ENCODE data around the gene ATG5.

The ATG5 gene

DNA sequence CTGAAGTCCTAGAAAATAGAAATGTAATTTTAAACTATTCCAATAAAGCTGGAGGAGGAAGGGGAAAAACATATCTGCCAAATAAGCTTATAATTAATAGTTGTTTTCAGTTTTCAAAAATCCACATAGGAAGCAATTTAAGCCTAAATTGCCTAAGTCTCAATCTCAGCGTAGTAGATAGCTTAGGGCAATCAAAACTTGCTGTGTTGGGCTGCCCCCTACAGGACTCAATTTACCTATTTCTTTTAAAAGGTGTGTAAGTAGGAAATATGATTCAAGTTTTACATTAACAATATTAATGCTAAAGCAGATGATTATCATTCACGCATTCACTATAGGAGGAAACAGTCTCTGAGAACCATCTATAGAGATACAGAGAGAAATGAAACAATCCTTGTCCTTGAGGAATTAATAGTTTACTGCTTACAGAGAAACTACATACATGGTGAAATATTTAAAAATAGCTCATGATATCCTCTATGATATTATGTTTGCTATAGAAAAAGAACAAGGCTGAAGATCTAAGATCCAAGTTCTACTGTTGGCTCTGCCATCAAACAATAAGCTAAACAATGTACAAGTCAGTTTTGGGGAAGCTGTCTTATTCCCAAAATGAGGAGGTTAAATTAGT lies 102.1 kb downstream of the ATG5 start:
- Histone ChIP-seq H3K9me3 (ENCODE audit: control insufficient read depth, insufficient read depth, low read length) (no peaks in the 10 kb centered on the region; the same call in 1 of the 2 replicates), H3K4me1 (ENCODE audit: control insufficient read depth, insufficient read depth, low read length) (no peaks in the 10 kb centered on the region)

DNA sequence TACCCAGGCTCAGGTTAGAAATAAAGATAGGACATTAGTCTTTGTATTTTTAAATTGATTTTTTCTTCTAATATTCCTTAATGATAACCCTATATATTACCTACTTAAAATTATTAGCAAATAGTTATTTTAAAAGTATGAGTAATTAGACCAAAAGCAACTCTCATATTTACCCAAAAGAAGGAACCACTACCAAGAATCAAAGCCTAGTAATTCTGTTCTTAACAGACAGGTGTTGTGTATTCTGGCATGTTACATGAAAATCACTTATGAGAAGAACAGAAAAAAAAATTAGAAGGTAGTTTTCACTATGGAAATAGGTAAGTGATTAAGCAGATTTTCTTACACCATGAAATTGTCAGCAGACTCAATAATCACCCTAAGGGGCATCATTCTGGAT lies 105.1 kb downstream of the ATG5 start:
- Histone ChIP-seq H3K4me3 (ENCODE audit: low read depth, low read length) (no peak overlapping the region), H3K36me3 (ENCODE audit: control insufficient read depth, insufficient read depth, low read length) (no peaks in the 10 kb centered on the region), H3K4me1 (ENCODE audit: control insufficient read depth, insufficient read depth, low read length) (no peaks in the 10 kb centered on the region), H3K27me3 (ENCODE audit: control insufficient read depth, insufficient read depth, low read length) (no peaks in the 10 kb centered on the region), H3K9me3 (ENCODE audit: control insufficient read depth, insufficient read depth, low read length) (no peaks in the 10 kb centered on the region), H3K9ac (ENCODE audit: low read depth, low read length) (no peak overlapping the region), H3K27ac (ENCODE audit: low read depth, low read length) (no peak overlapping the region)

More for the DNA sequence above, 102.1 kb downstream of the ATG5 start:
- no peak overlapping the region for H3K9ac ChIP-seq (ENCODE audit: low read depth, low read length)
- no peak overlapping the region for H3K27ac ChIP-seq (ENCODE audit: low read depth, low read length)
- H3K36me3 ChIP-seq (ENCODE audit: control insufficient read depth, insufficient read depth, low read length): 0 out of 2 replicates have a peak, but pooled peaks cover 5% of the 10 kb centered on the region
- no peak overlapping the region for H3K4me3 ChIP-seq (ENCODE audit: low read depth, low read length)
- no peaks in the 10 kb centered on the region for H3K27me3 ChIP-seq (ENCODE audit: control insufficient read depth, insufficient read depth, low read length)

DNA sequence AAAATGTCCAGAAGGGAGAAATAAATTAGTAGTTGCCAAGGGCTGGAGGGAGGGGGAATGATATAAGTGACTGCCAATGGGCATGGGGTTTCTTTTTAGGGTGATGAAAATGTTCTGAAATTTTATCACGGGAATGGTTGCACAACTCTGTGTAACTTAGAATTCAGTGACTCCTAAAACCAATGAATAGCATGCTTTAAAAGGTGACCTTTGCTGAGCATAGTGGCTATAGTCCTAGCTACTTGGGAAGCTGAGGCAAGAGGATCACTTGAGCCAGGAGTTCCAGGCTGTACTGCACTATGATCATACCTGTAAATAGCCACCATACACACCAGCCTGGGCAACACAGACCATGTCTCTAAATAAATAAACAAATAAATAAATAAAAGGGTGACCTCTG lies 109.0 kb downstream of the ATG5 start:
- no peaks in the 10 kb centered on the region for H3K36me3 ChIP-seq (ENCODE audit: control insufficient read depth, insufficient read depth, low read length)
- H3K4me1 ChIP-seq (ENCODE audit: control insufficient read depth, insufficient read depth, low read length): peaks cover 17% of the 10 kb centered on the region
- H3K9me3 ChIP-seq (ENCODE audit: control insufficient read depth, insufficient read depth, low read length): no peaks in the 10 kb centered on the region
- no peak overlapping the region for H3K9ac ChIP-seq (ENCODE audit: low read depth, low read length)
- H3K27ac ChIP-seq (ENCODE audit: low read depth, low read length): no peak overlapping the region
- H3K27me3 ChIP-seq (ENCODE audit: control insufficient read depth, insufficient read depth, low read length): no peaks in the 10 kb centered on the region
- H3K4me3 ChIP-seq (ENCODE audit: low read depth, low read length): no peak overlapping the region

DNA sequence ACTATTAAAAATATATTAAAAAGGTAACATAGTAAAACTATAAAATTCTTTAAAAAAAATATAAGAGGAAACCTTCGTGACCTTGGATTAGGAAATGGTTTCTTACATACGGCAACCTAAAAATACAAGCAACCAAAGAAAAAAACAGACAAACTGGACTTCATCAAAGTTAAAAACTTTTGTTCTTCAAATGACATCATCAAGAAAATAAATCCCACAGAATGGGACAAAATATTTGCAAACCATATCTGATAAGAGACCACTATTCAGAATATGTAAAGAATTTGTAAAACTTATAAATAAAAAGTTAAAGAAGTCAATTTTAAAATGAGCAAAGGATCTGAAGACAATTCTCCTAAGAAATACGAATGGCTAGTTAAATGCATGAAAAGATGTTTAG lies 110.0 kb downstream of the ATG5 start:
- H3K4me1 ChIP-seq (ENCODE audit: control insufficient read depth, insufficient read depth, low read length): peaks cover 17% of the 10 kb centered on the region
- no peak overlapping the region for H3K9ac ChIP-seq (ENCODE audit: low read depth, low read length)
- H3K4me3 ChIP-seq (ENCODE audit: low read depth, low read length): no peak overlapping the region
- no peak overlapping the region for H3K27ac ChIP-seq (ENCODE audit: low read depth, low read length)
- H3K27me3 ChIP-seq (ENCODE audit: control insufficient read depth, insufficient read depth, low read length): no peaks in the 10 kb centered on the region
- H3K9me3 ChIP-seq (ENCODE audit: control insufficient read depth, insufficient read depth, low read length): no peaks in the 10 kb centered on the region
- H3K36me3 ChIP-seq (ENCODE audit: control insufficient read depth, insufficient read depth, low read length): no peaks in the 10 kb centered on the region

DNA sequence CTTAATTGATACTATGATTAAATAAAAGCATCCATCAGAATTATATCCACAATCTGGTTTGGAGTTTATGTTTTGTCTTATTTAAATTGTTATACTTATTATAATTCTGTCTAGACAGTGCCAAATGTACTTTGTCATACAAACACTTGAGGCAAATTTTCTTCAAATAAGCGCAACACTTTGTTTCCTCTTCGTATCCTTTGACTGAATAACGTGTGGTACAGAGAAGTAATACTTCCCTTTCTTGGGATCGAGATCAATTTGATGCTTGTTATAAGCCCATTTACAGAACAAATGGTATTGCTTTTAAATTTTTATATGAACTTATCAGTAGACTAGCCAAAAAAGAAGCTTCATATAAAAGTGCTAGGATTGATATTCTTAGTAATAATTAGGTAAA lies 111.0 kb downstream of the ATG5 start:
- H3K27me3 ChIP-seq (ENCODE audit: control insufficient read depth, insufficient read depth, low read length): no peaks in the 10 kb centered on the region
- H3K9me3 ChIP-seq (ENCODE audit: control insufficient read depth, insufficient read depth, low read length): no peaks in the 10 kb centered on the region
- no peak overlapping the region for H3K4me3 ChIP-seq (ENCODE audit: low read depth, low read length)
- no peaks in the 10 kb centered on the region for H3K36me3 ChIP-seq (ENCODE audit: control insufficient read depth, insufficient read depth, low read length)
- H3K27ac ChIP-seq (ENCODE audit: low read depth, low read length): no peak overlapping the region
- peaks cover 21% of the 10 kb centered on the region for H3K4me1 ChIP-seq (ENCODE audit: control insufficient read depth, insufficient read depth, low read length)
- H3K9ac ChIP-seq (ENCODE audit: low read depth, low read length): no peak overlapping the region

DNA sequence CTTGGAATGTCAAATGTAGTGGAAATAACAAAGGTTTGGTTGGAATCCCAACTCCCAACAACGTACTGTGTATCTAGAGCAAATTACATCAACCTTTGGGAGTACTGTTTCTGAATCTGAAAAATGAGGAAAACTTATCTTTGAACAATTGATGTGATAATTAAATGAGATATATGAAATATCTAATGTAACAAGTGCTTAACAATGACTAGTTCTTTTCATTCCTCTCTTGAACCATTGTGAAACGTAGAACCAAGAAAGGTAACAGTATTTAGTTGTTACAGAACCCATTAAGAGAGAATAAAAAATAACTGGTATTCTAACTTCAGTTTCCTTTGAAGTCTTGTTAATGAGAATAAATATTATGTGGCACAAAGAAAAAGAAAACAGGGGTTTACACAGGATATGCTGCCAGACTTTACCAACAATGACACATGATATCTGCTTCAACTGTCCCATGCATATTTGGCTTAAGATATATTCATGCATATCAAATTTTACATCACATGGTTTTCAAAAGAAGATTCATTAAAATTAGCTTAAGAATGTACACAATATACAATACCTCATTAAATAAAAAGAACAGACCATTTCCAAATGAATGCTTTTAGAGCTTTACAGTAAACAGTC lies 111.8 kb downstream of the ATG5 start:
- H3K4me1 ChIP-seq (ENCODE audit: control insufficient read depth, insufficient read depth, low read length): peaks cover 21% of the 10 kb centered on the region
- no peak overlapping the region for H3K27ac ChIP-seq (ENCODE audit: low read depth, low read length)
- no peaks in the 10 kb centered on the region for H3K9me3 ChIP-seq (ENCODE audit: control insufficient read depth, insufficient read depth, low read length)
- H3K4me3 ChIP-seq (ENCODE audit: low read depth, low read length): no peak overlapping the region
- no peaks in the 10 kb centered on the region for H3K36me3 ChIP-seq (ENCODE audit: control insufficient read depth, insufficient read depth, low read length)
- H3K9ac ChIP-seq (ENCODE audit: low read depth, low read length): no peak overlapping the region
- H3K27me3 ChIP-seq (ENCODE audit: control insufficient read depth, insufficient read depth, low read length): no peaks in the 10 kb centered on the region

DNA sequence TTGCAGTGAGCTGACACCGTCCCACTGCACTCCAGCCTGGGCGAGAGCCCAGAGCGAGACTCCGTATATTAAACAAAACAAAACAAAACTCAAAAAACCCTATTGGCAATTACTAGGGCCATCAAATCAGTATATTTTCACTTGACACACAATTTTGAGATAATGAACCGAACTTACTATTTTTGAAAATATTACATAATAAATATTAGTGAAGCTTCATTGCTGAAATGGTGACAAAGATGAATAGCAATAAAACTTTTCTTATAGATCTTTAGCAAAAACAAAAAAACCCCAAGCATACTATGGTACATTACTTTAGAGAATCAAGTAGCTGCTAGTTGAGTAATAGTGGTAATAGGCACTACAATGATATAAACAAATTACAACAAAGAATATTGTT lies 113.0 kb downstream of the ATG5 start:
- Histone ChIP-seq H3K4me3 (ENCODE audit: low read depth, low read length) (no peak overlapping the region), H3K4me1 (ENCODE audit: control insufficient read depth, insufficient read depth, low read length) (peaks cover 21% of the 10 kb centered on the region), H3K9me3 (ENCODE audit: control insufficient read depth, insufficient read depth, low read length) (no peaks in the 10 kb centered on the region), H3K36me3 (ENCODE audit: control insufficient read depth, insufficient read depth, low read length) (no peaks in the 10 kb centered on the region), H3K9ac (ENCODE audit: low read depth, low read length) (no peak overlapping the region), H3K27ac (ENCODE audit: low read depth, low read length) (no peak overlapping the region), H3K27me3 (ENCODE audit: control insufficient read depth, insufficient read depth, low read length) (no peaks in the 10 kb centered on the region)

DNA sequence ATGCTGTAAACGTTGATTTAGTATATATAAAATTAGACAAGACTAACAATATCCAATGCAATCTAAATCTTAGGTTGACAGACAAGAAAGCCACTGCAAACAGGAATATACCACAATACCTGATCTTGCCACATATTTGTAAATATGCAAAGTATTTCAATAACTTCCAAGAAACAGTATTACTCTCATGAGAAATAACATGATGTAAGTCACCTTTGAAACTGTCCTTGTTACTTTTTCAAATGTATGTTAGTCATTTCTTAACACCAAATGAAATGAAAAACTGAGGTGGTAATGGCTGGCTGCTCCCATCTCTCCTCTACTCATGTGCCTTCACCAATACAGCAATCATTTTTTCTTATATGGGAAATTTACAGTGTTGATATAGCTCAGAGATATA lies 118.7 kb downstream of the ATG5 start:
- Histone ChIP-seq H3K27ac (ENCODE audit: low read depth, low read length) (no peak overlapping the region), H3K36me3 (ENCODE audit: control insufficient read depth, insufficient read depth, low read length) (peaks cover 2% of the 10 kb centered on the region; the same call in 1 of the 2 replicates), H3K4me3 (ENCODE audit: low read depth, low read length) (no peak overlapping the region), H3K9me3 (ENCODE audit: control insufficient read depth, insufficient read depth, low read length) (no peaks in the 10 kb centered on the region), H3K27me3 (ENCODE audit: control insufficient read depth, insufficient read depth, low read length) (no peaks in the 10 kb centered on the region), H3K9ac (ENCODE audit: low read depth, low read length) (no peak overlapping the region), H3K4me1 (ENCODE audit: control insufficient read depth, insufficient read depth, low read length) (peaks cover 17% of the 10 kb centered on the region)

DNA sequence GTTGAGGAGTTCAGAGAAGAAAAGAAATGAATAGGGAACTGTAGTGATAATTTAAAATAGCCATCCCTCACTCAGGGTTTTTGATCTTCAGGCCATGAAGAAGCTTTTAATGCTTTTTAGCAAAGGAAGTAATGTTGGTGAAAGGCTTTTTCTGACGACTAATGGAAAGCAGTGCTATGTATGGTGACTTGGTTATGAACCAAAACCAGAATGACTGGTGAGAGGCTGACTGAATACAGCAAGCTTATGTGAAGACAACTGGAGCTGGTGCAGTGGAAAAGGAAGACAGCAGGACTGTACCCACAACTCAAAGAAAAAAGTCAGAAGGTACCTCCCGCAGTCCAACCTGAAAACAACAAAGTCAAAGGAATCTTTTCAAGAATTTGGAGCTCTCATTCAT lies 120.6 kb downstream of the ATG5 start:
- Histone ChIP-seq H3K4me1 (ENCODE audit: control insufficient read depth, insufficient read depth, low read length) (peaks cover 17% of the 10 kb centered on the region), H3K9ac (ENCODE audit: low read depth, low read length) (no peak overlapping the region), H3K4me3 (ENCODE audit: low read depth, low read length) (no peak overlapping the region), H3K27ac (ENCODE audit: low read depth, low read length) (no peak overlapping the region), H3K36me3 (ENCODE audit: control insufficient read depth, insufficient read depth, low read length) (peaks cover 19% of the 10 kb centered on the region), H3K9me3 (ENCODE audit: control insufficient read depth, insufficient read depth, low read length) (no peaks in the 10 kb centered on the region), H3K27me3 (ENCODE audit: control insufficient read depth, insufficient read depth, low read length) (no peaks in the 10 kb centered on the region)

DNA sequence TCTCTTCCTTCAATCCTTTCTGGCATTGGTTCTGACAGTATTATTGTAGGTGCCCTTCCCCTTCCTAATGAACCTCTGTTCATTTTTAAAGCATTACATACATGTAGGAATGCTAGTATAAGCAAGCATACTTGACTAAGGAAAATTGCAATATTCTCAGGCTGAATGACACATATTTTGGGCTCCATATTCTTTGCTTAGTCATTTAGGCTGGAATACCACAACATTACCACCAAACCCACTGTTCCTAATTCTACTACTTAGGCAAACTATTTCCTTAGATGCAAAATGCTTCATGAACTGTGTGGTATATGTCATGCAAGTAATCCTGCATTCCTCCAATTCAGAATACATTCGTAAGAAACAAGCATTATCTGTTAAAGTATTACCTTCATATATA lies 125.6 kb downstream of the ATG5 start:
- Histone ChIP-seq H3K4me3 (ENCODE audit: low read depth, low read length) (no peak overlapping the region), H3K4me1 (ENCODE audit: control insufficient read depth, insufficient read depth, low read length) (peaks cover 19% of the 10 kb centered on the region), H3K9ac (ENCODE audit: low read depth, low read length) (no peak overlapping the region), H3K36me3 (ENCODE audit: control insufficient read depth, insufficient read depth, low read length) (peaks cover 23% of the 10 kb centered on the region), H3K9me3 (ENCODE audit: control insufficient read depth, insufficient read depth, low read length) (no peaks in the 10 kb centered on the region), H3K27me3 (ENCODE audit: control insufficient read depth, insufficient read depth, low read length) (no peaks in the 10 kb centered on the region), H3K27ac (ENCODE audit: low read depth, low read length) (no peak overlapping the region)

DNA sequence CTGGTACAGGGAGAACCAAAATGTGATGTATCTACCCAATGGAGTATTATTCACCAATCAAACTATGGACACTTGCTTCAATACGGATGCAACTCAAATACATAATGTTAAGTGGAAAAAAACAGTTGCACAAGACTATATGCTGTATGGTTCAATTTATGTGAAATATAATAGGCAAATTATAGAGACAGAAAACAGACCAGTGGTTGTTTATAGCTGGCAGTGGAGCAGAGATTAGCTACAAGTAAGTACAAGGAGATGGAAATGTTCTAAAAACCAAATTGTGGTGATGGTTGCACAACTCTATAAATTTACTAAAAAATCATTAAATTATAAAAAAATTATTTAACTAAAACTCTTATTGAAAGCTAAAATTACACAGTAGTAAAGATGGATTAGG lies 126.2 kb downstream of the ATG5 start:
- Histone ChIP-seq H3K27ac (ENCODE audit: low read depth, low read length) (no peak overlapping the region), H3K36me3 (ENCODE audit: control insufficient read depth, insufficient read depth, low read length) (peaks cover 23% of the 10 kb centered on the region), H3K27me3 (ENCODE audit: control insufficient read depth, insufficient read depth, low read length) (no peaks in the 10 kb centered on the region), H3K4me1 (ENCODE audit: control insufficient read depth, insufficient read depth, low read length) (peaks cover 19% of the 10 kb centered on the region), H3K4me3 (ENCODE audit: low read depth, low read length) (no peak overlapping the region), H3K9me3 (ENCODE audit: control insufficient read depth, insufficient read depth, low read length) (no peaks in the 10 kb centered on the region), H3K9ac (ENCODE audit: low read depth, low read length) (no peak overlapping the region)
